Stimulated activated CD4-positive, alpha-beta T cell treated with anti-CD3 and anti-CD28 coated beads, Interleukin-1b, Interleukin-23, amount 100 ng/mL, for 1 hour (primary cell): ENCODE data around the gene SPATA2.
"Not testable (repeated sequence)": the region's sequence is repeated elsewhere in the genome, so short reads cannot be mapped to it uniquely, and the experiment has no call there.

Source experiments
- DNase-seq, 2 donors: peaks; one replicate each; pipeline ENCODE4 v3.0.0-alpha.2; 2020; ENCODE audit warnings: low read depth in 2 of 2

Gene SPATA2

GRCh38 chr20:49904440-49905214 lies 10.7 kb downstream of the SPATA2 start:
- DNase-seq = no peak

GRCh38 chr20:49901588-49901987 lies 13.7 kb downstream of the SPATA2 start:
- no peak for DNase-seq

- DNase-seq = no peak
These were observed 15.6 kb downstream of the SPATA2 start for GRCh38 chr20:49899541-49900383.

GRCh38 chr20:49896204-49896603 lies 19.1 kb downstream of the SPATA2 start:
- no peak for DNase-seq

GRCh38 chr20:49895474-49896093 lies 19.7 kb downstream of the SPATA2 start:
- DNase-seq = not testable (repeated sequence)

- no peak for DNase-seq
These were observed 21.3 kb downstream of the SPATA2 start for GRCh38 chr20:49894073-49894470.

GRCh38 chr20:49893242-49894072 lies 21.9 kb downstream of the SPATA2 start:
- no peak for DNase-seq

GRCh38 chr20:49892817-49893216 lies 22.5 kb downstream of the SPATA2 start:
- no peak for DNase-seq

- DNase-seq = no peak
These were observed 23.1 kb downstream of the SPATA2 start for GRCh38 chr20:49892260-49892659.

- DNase-seq = no peak
These were observed 23.7 kb downstream of the SPATA2 start for GRCh38 chr20:49891476-49892110.

GRCh38 chr20:49890471-49891361 lies 24.6 kb downstream of the SPATA2 start:
- DNase-seq = no peak

GRCh38 chr20:49889935-49890333 lies 25.4 kb downstream of the SPATA2 start:
- DNase-seq = no peak

- no peak for DNase-seq
These were observed 26.1 kb downstream of the SPATA2 start for GRCh38 chr20:49889001-49889934.

GRCh38 chr20:49888212-49889000 lies 26.9 kb downstream of the SPATA2 start:
- peak; percentile 15 to 27 for DNase-seq

GRCh38 chr20:49887251-49888211 lies 27.8 kb downstream of the SPATA2 start:
- no peak for DNase-seq

GRCh38 chr20:49886571-49887213 lies 28.6 kb downstream of the SPATA2 start:
- DNase-seq = no peak
